ENCODE measurements around the gene RUSC1. TPM values are rescaled to one million over a fixed set of nuclear protein-coding genes. Genes with fewer than 3 reads are reported as not detected.

The RUSC1 gene
- total RNA-seq, 1 donor from 2014 or later: 48.0 TPM

- no peaks in the 10 kb centered on the region for H3K9me3 Mint-ChIP-seq (ENCODE audit: unreplicated experiment)
- TF ChIP-seq EZH2 (IDR thresholded peaks at IDR 0.05; ENCODE audit: insufficient read depth, low read length): no peak
- no peak for TF ChIP-seq CTCF (IDR thresholded peaks at IDR 0.05; ENCODE audit: insufficient read depth, low read depth, low read length)
- peaks cover 23% of the 10 kb centered on the region for H3K36me3 ChIP-seq (ENCODE audit: insufficient read depth, low read length)
- H3K4me3 Mint-ChIP-seq (ENCODE audit: unreplicated experiment): no peak overlapping the region
- no peaks in the 10 kb centered on the region for H3K9me3 ChIP-seq (ENCODE audit: insufficient read depth, low read depth, low read length)
- H3K27ac Mint-ChIP-seq (ENCODE audit: unreplicated experiment): no peak overlapping the region
- peaks cover 25% of the 10 kb centered on the region for H3K4me1 ChIP-seq (ENCODE audit: insufficient read depth, low read length)
- peaks cover 31% of the 10 kb centered on the region for H4K20me1 ChIP-seq (ENCODE audit: insufficient read depth, low read length)
- no peaks in the 10 kb centered on the region for H3K27me3 ChIP-seq (ENCODE audit: insufficient read depth, low read length)
- peaks cover 16% of the 10 kb centered on the region for H3K79me2 ChIP-seq (ENCODE audit: insufficient read depth, low read length)
- no peak for FAIRE-seq
- peaks cover 7% of the 10 kb centered on the region for H3K36me3 Mint-ChIP-seq (ENCODE audit: low read depth, unreplicated experiment)
- no peak overlapping the region for H3K27ac ChIP-seq (ENCODE audit: low read depth, low read length)
- H3K4me3 ChIP-seq (ENCODE audit: insufficient read depth, low read depth, low read length): no peak overlapping the region
- H3K4me2 ChIP-seq (ENCODE audit: low read length): no peak overlapping the region
- H2AFZ ChIP-seq (ENCODE audit: low read depth, low read length): no peak overlapping the region
- H3K27me3 Mint-ChIP-seq (ENCODE audit: low read depth, unreplicated experiment): no peaks in the 10 kb centered on the region
- peaks cover 7% of the 10 kb centered on the region for H3K4me1 Mint-ChIP-seq (ENCODE audit: low read depth, unreplicated experiment)
- no peak overlapping the region for H3K9ac ChIP-seq (ENCODE audit: low read length)
- DNase-seq (ENCODE audit: low read depth): no peak
Observed at GRCh38 chr1:155318082-155318481, 2.6 kb upstream of the RUSC1 start.

DNA sequence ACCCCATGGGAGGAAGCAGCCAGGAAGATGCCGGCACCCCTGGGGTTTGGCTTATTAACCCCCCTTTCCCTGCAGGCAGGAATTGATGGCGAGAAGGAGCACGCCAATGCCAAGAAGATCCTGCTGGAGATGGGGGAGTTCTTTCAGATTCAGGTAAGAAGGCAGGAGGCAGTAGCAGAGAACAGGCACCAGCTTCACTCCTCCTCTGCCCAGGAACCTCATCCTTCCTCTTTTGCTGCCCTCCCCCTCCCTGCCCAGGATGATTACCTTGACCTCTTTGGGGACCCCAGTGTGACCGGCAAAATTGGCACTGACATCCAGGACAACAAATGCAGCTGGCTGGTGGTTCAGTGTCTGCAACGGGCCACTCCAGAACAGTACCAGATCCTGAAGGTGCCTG, 1.2 kb upstream of the RUSC1 start:
- H3K36me3 Mint-ChIP-seq (ENCODE audit: low read depth, unreplicated experiment): peaks cover 7% of the 10 kb centered on the region
- FAIRE-seq: no peak
- no peak overlapping the region for H3K4me3 Mint-ChIP-seq (ENCODE audit: unreplicated experiment)
- H3K36me3 ChIP-seq (ENCODE audit: insufficient read depth, low read length): peaks cover 17% of the 10 kb centered on the region
- H3K79me2 ChIP-seq (ENCODE audit: insufficient read depth, low read length): peaks cover 10% of the 10 kb centered on the region
- no peak overlapping the region for H3K27ac ChIP-seq (ENCODE audit: low read depth, low read length)
- peaks cover 26% of the 10 kb centered on the region for H4K20me1 ChIP-seq (ENCODE audit: insufficient read depth, low read length)
- H3K9me3 ChIP-seq (ENCODE audit: insufficient read depth, low read depth, low read length): no peaks in the 10 kb centered on the region
- TF ChIP-seq EZH2 (IDR thresholded peaks at IDR 0.05; ENCODE audit: insufficient read depth, low read length) (no peak), CTCF (IDR thresholded peaks at IDR 0.05; ENCODE audit: insufficient read depth, low read depth, low read length) (no peak)
- H3K4me1 ChIP-seq (ENCODE audit: insufficient read depth, low read length): peaks cover 25% of the 10 kb centered on the region
- H2AFZ ChIP-seq (ENCODE audit: low read depth, low read length): no peak overlapping the region
- H3K9me3 Mint-ChIP-seq (ENCODE audit: unreplicated experiment): no peaks in the 10 kb centered on the region
- no peak overlapping the region for H3K4me2 ChIP-seq (ENCODE audit: low read length)
- H3K9ac ChIP-seq (ENCODE audit: low read length): no peak overlapping the region
- peaks cover 7% of the 10 kb centered on the region for H3K4me1 Mint-ChIP-seq (ENCODE audit: low read depth, unreplicated experiment)
- H3K27ac Mint-ChIP-seq (ENCODE audit: unreplicated experiment): no peak overlapping the region
- H3K27me3 ChIP-seq (ENCODE audit: insufficient read depth, low read length): no peaks in the 10 kb centered on the region
- H3K4me3 ChIP-seq (ENCODE audit: insufficient read depth, low read depth, low read length): no peak overlapping the region
- no peak for DNase-seq (ENCODE audit: low read depth)
- no peaks in the 10 kb centered on the region for H3K27me3 Mint-ChIP-seq (ENCODE audit: low read depth, unreplicated experiment)

GRCh38 chr1:155320252-155320651, 442 bp upstream of the RUSC1 start:
- no peaks in the 10 kb centered on the region for H3K27me3 Mint-ChIP-seq (ENCODE audit: low read depth, unreplicated experiment)
- peaks cover 28% of the 10 kb centered on the region for H4K20me1 ChIP-seq (ENCODE audit: insufficient read depth, low read length)
- H3K4me2 ChIP-seq (ENCODE audit: low read length): peak overlapping the region; percentile 99
- DNase-seq (ENCODE audit: low read depth) (no peak), FAIRE-seq (no peak)
- H3K4me3 Mint-ChIP-seq (ENCODE audit: unreplicated experiment): peak overlapping the region; percentile 87
- no peak overlapping the region for H2AFZ ChIP-seq (ENCODE audit: low read depth, low read length)
- H3K4me3 ChIP-seq (ENCODE audit: insufficient read depth, low read depth, low read length): peak overlapping the region; percentile 72
- H3K36me3 Mint-ChIP-seq (ENCODE audit: low read depth, unreplicated experiment): peaks cover 7% of the 10 kb centered on the region
- peaks cover 27% of the 10 kb centered on the region for H3K4me1 ChIP-seq (ENCODE audit: insufficient read depth, low read length)
- H3K27ac Mint-ChIP-seq (ENCODE audit: unreplicated experiment): no peak overlapping the region
- peaks cover 16% of the 10 kb centered on the region for H3K79me2 ChIP-seq (ENCODE audit: insufficient read depth, low read length)
- peaks cover 7% of the 10 kb centered on the region for H3K4me1 Mint-ChIP-seq (ENCODE audit: low read depth, unreplicated experiment)
- peak overlapping the region; percentile 78 for H3K9ac ChIP-seq (ENCODE audit: low read length)
- peaks cover 14% of the 10 kb centered on the region for H3K36me3 ChIP-seq (ENCODE audit: insufficient read depth, low read length)
- H3K9me3 Mint-ChIP-seq (ENCODE audit: unreplicated experiment): no peaks in the 10 kb centered on the region
- H3K27me3 ChIP-seq (ENCODE audit: insufficient read depth, low read length): no peaks in the 10 kb centered on the region
- TF ChIP-seq EZH2 (IDR thresholded peaks at IDR 0.05; ENCODE audit: insufficient read depth, low read length) (no peak), CTCF (IDR thresholded peaks at IDR 0.05; ENCODE audit: insufficient read depth, low read depth, low read length) (no peak)
- no peaks in the 10 kb centered on the region for H3K9me3 ChIP-seq (ENCODE audit: insufficient read depth, low read depth, low read length)
- no peak overlapping the region for H3K27ac ChIP-seq (ENCODE audit: low read depth, low read length)

All from astrocyte (in vitro differentiated cells and primary cell).